H1 (cell line): ENCODE data around the gene CBLB. TPM values are rescaled to one million over a fixed set of nuclear protein-coding genes. Genes with fewer than 3 reads are reported as not detected.

Experiments used
- CTCF ChIA-PET: fragments of 300-600 bp; sonication (Branson Sonifier 250); formaldehyde crosslinking; loops from one replicate; lab custom pipeline; 2021; ENCODE audit not compliant: partially characterized antibody; lab: Charles Lee
- POLR2A ChIA-PET: fragments of 300-600 bp; sonication (Branson Sonifier 250); formaldehyde crosslinking; loops from one replicate; lab custom pipeline; 2021; ENCODE audit warnings: inconsistent platforms; ENCODE audit not compliant: partially characterized antibody; lab: Charles Lee
- DNase-seq, 2 experiments: peaks; one replicate each; pipeline versions ENCODE4 v3.0.0 to v3.0.0-alpha.2; 2010 to 2022; ENCODE audit warnings: low spot score in 2 of 2, low read depth in 1 of 2, mixed read lengths in 1 of 2
- FAIRE-seq: peaks from 2 replicates; lab custom pipeline; 2011; peaks lifted over from hg19 to GRCh38; lab: Jason Lieb, UNC
- H2AFZ ChIP-seq: 2 replicates; pipeline ENCODE4 v1.8.1; 2012; ENCODE audit warnings: low read length, inconsistent platforms
- H2AK5ac ChIP-seq: 2 replicates; pipeline ENCODE4 v1.6.1; 2013; ENCODE audit warnings: low read depth, low read length
- H2BK120ac ChIP-seq: replicated peaks from 2 replicates; pipeline ENCODE3; 2013; ENCODE audit warnings: low read depth, low read length, inconsistent platforms
- H2BK12ac ChIP-seq: 2 replicates; pipeline ENCODE4 v1.6.1; 2013; ENCODE audit warnings: low read depth, low read length
- H2BK15ac ChIP-seq: 2 replicates; pipeline ENCODE4 v1.6.1; 2013; ENCODE audit warnings: low read length
- H2BK20ac ChIP-seq: 2 replicates; pipeline ENCODE4 v1.6.1; 2013; ENCODE audit warnings: low read length
- H2BK5ac ChIP-seq: 2 replicates; pipeline ENCODE4 v1.6.1; 2013; ENCODE audit warnings: low read depth, low read length
- H3K14ac ChIP-seq: 2 replicates; pipeline ENCODE4 v1.6.1; 2013; ENCODE audit warnings: inconsistent platforms; ENCODE audit not compliant: insufficient read length
- H3K18ac ChIP-seq: 2 replicates; pipeline ENCODE4 v1.6.1; 2013; ENCODE audit warnings: low read length; ENCODE audit errors: extremely low read depth
- H3K23ac ChIP-seq: 2 replicates; pipeline ENCODE4 v1.6.1; 2013; ENCODE audit warnings: inconsistent platforms; ENCODE audit not compliant: insufficient read length
- H3K23me2 ChIP-seq: 2 replicates; pipeline ENCODE4 v1.6.1; 2013; ENCODE audit warnings: low read depth, low read length
- H3K27ac ChIP-seq: 2 replicates; pipeline ENCODE4 v1.6.1; 2011; ENCODE audit warnings: low read depth, low read length, inconsistent platforms
- H3K27me3 ChIP-seq, 4 experiments: replicated peaks in 1 of 4; 1 replicate in 1 of 4; 2 replicates in 3 of 4; pipeline versions ENCODE4 v1.6.1 to v1.8.1; 2011 to 2013; ENCODE audit warnings: low read length in 3 of 4, mild to moderate bottlenecking in 3 of 4, inconsistent platforms in 2 of 4, mixed read lengths in 2 of 4, moderate library complexity in 1 of 4; ENCODE audit not compliant: control insufficient read depth in 3 of 4, insufficient read depth in 3 of 4; ENCODE audit errors: extremely low read depth in 1 of 4
- H3K36me3 ChIP-seq, 4 experiments: 2 replicates each; pipeline versions ENCODE4 v1.6.1 to v1.8.1; 2011 to 2013; ENCODE audit warnings: mild to moderate bottlenecking in 4 of 4, low read length in 3 of 4, moderate library complexity in 2 of 4, control low read depth in 1 of 4, inconsistent platforms in 1 of 4; ENCODE audit not compliant: insufficient read depth in 4 of 4, control insufficient read depth in 2 of 4
- H3K4ac ChIP-seq: replicated peaks from 2 replicates; pipeline ENCODE3; 2013; ENCODE audit warnings: low read length, low read depth, mixed read lengths, inconsistent platforms; ENCODE audit not compliant: insufficient read length
- H3K4me1 ChIP-seq, 4 experiments: replicated peaks in 1 of 4; 1 replicate in 1 of 4; 2 replicates in 3 of 4; pipeline versions ENCODE4 v1.6.1 to v1.8.1; 2011 to 2013; ENCODE audit warnings: low read length in 3 of 4, inconsistent platforms in 2 of 4, mixed read lengths in 1 of 4; ENCODE audit not compliant: insufficient read depth in 4 of 4, control insufficient read depth in 3 of 4
- H3K4me2 ChIP-seq, 2 experiments: 2 replicates each; pipeline versions ENCODE4 v1.6.1 to v1.8.1; 2011 to 2013; ENCODE audit warnings: low read depth in 2 of 2, low read length in 2 of 2, control low read depth in 1 of 2, inconsistent platforms in 1 of 2, mild to moderate bottlenecking in 1 of 2; ENCODE audit not compliant: insufficient read depth in 1 of 2
- H3K4me3 ChIP-seq, 4 experiments: fragments of 200-600, 300-600 bp in 1 of 4; sonication (generic), shearing (Covaris generic), sonication (Bioruptor Twin) in 1 of 4; 2 replicates each; pipeline versions ENCODE4 v1.5.1 to v1.8.1; 2011 to 2016; ENCODE audit warnings: low read length in 4 of 4, low read depth in 3 of 4, control low read depth in 2 of 4, inconsistent platforms in 2 of 4, mild to moderate bottlenecking in 2 of 4, mixed read lengths in 1 of 4, moderate library complexity in 1 of 4; ENCODE audit not compliant: insufficient read depth in 2 of 4; ENCODE audit errors: extremely low read depth in 1 of 4
- H3K56ac ChIP-seq: replicated peaks from 2 replicates; pipeline ENCODE3; 2013; ENCODE audit warnings: low read depth, mild to moderate bottlenecking, mixed read lengths, low read length, inconsistent platforms; ENCODE audit not compliant: insufficient read length
- H3K79me1 ChIP-seq: 2 replicates; pipeline ENCODE4 v1.6.1; 2013; ENCODE audit warnings: low read depth, low read length, control low read depth
- H3K79me2 ChIP-seq, 2 experiments: 2 replicates each; pipeline versions ENCODE4 v1.6.1 to v1.8.1; 2012 to 2013; ENCODE audit warnings: low read length in 2 of 2, mild to moderate bottlenecking in 2 of 2, inconsistent platforms in 1 of 2; ENCODE audit not compliant: insufficient read depth in 2 of 2, control insufficient read depth in 1 of 2
- H3K9ac ChIP-seq, 4 experiments: replicated peaks in 1 of 4; 1 replicate in 1 of 4; 2 replicates in 3 of 4; pipeline versions ENCODE4 v1.6.1 to v1.8.1; 2011 to 2013; ENCODE audit warnings: low read depth in 3 of 4, low read length in 3 of 4, control low read depth in 2 of 4, mild to moderate bottlenecking in 2 of 4, moderate library complexity in 2 of 4, inconsistent platforms in 1 of 4; ENCODE audit errors: extremely low read depth in 1 of 4
- H3K9me3 ChIP-seq, 2 experiments: 2 replicates each; pipeline versions ENCODE4 v1.6.1 to v1.8.1; 2012 to 2013; ENCODE audit warnings: mild to moderate bottlenecking in 2 of 2, moderate library complexity in 2 of 2, control low read depth in 1 of 2, inconsistent platforms in 1 of 2, low read depth in 1 of 2, low read length in 1 of 2, mixed read lengths in 1 of 2; ENCODE audit not compliant: insufficient read depth in 2 of 2
- H4K20me1 ChIP-seq, 2 experiments: replicated peaks in 1 of 2; 2 replicates each; pipeline versions ENCODE3 to v1.8.1; 2011 to 2013; ENCODE audit warnings: inconsistent platforms in 2 of 2, low read length in 2 of 2, mild to moderate bottlenecking in 1 of 2; ENCODE audit not compliant: insufficient read depth in 2 of 2, control insufficient read depth in 1 of 2
- H4K5ac ChIP-seq: 2 replicates; pipeline ENCODE4 v1.6.1; 2013; ENCODE audit warnings: low read length, low read depth, mixed read lengths, inconsistent platforms; ENCODE audit not compliant: insufficient read length
- H4K8ac ChIP-seq: 2 replicates; pipeline ENCODE4 v1.8.0; 2013; ENCODE audit warnings: mild to moderate bottlenecking, moderate library complexity, low read length, inconsistent platforms; ENCODE audit not compliant: insufficient read depth; ENCODE audit errors: extremely low read depth
- H4K91ac ChIP-seq: replicated peaks from 2 replicates; pipeline ENCODE3; 2013; ENCODE audit warnings: low read length, mixed read lengths, inconsistent platforms; ENCODE audit not compliant: insufficient read length
- EGR1 ChIP-seq: IDR thresholded peaks from 2 replicates; pipeline ENCODE4 v1.6.1; 2011; ENCODE audit warnings: low read depth, low read length, borderline replicate concordance
- HDAC6 ChIP-seq: IDR thresholded peaks from one replicate; pipeline ENCODE4 v1.7.1; 2012; ENCODE audit warnings: low read depth, mild to moderate bottlenecking, inconsistent platforms, low read length, moderate library complexity
- JUN ChIP-seq: IDR thresholded peaks from 2 replicates; pipeline ENCODE4 v1.6.1; 2011; ENCODE audit warnings: low read depth, mild to moderate bottlenecking, improper control_type of control experiment, low read length
- SAP30 ChIP-seq: fragments of 300-600 bp; sonication (generic); IDR thresholded peaks from 2 replicates; pipeline ENCODE4 v1.7.1; 2012; ENCODE audit warnings: low read length, moderate library complexity, mild to moderate bottlenecking, inconsistent platforms; ENCODE audit not compliant: insufficient read depth, insufficient replicate concordance
- SP1 ChIP-seq: IDR thresholded peaks from 2 replicates; pipeline ENCODE4 v1.6.1; 2011; ENCODE audit warnings: low read depth, low read length
- WGBS, 2 experiments: shearing (Covaris generic) in 1 of 2; methylation state at CpG; one replicate each; pipeline versions ENCODE4 v1.1.6 to v1.1.7; 2013 to 2015; ENCODE audit warnings: low lambda C conversion rate in 2 of 2, mixed read lengths in 2 of 2, inconsistent platforms in 1 of 2, low coverage in 1 of 2, missing lambda C conversion rate in 1 of 2; ENCODE audit not compliant: insufficient replicate concordance in 2 of 2, insufficient coverage in 1 of 2, insufficient read length in 1 of 2; ENCODE audit errors: extremely low coverage in 1 of 2, missing lambda C conversion rate in 1 of 2; 5-methylcytosine and 5-hydroxymethylcytosine counted together
- polyA plus RNA-seq, 7 experiments: library from polyadenylated mRNA; depleted of rRNA in 3 of 7; stranded (reverse) in 5 of 7; unstranded in 2 of 7; fragments of >200 nt in 5 of 7; fragments of 200-250 nt in 2 of 7; gene quantifications; 1 replicate in 5 of 7; 2 replicates in 1 of 7; 4 replicates in 1 of 7; pipeline versions ENCODE4 v1.2.1 to v1.2.3, GENCODE V29; 2011 to 2013; ENCODE audit warnings: missing spikeins in 2 of 7, mixed read lengths in 2 of 7
- total RNA-seq: library from RNA; stranded (reverse); fragmentation: NEBNext Ultra II Directional; extraction: Animal tissue kit (Norgen Biotek cat#: 25700); gene quantifications from 2 replicates; pipeline ENCODE4 v1.2.1, GENCODE V29; 2021

The CBLB gene
- total and polyA plus RNA-seq, 2 of the 8 experiments (the other 6 are each of a cell fraction or from before 2014, with no cell fraction given): 14.5 to 26.0 TPM

DNA sequence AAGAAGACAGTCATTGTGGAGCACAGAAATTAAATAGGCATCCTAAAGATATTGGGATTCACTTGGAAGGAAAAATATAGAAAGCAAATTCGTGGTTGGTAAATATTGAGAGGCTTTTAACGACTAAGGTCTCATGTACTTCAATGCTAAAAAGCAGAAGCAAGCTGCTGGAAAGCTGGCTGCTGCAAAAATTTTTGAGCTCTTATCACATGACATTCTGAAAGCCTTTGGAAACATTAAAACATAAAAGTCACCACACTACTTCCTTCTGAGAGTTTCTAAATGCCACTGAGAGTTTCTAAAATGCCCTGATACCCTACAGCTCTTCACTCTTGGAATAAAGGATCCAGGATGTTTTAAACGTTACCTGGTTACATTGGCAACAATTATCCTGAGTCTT is 39.0 kb upstream of the CBLB start:
- no peak overlapping the region for H2BK120ac ChIP-seq
- H3K14ac ChIP-seq: no peak overlapping the region
- no peak overlapping the region for H4K8ac ChIP-seq
- no peak overlapping the region; the same call in 1 of the 2 replicates for H2AFZ ChIP-seq
- no peaks in the 10 kb centered on the region for H3K23me2 ChIP-seq
- H2BK15ac ChIP-seq: no peak overlapping the region
- no peak overlapping the region for H3K4ac ChIP-seq
- H3K79me1 ChIP-seq: no peaks in the 10 kb centered on the region
- no peaks in the 10 kb centered on the region for H3K27me3 ChIP-seq
- H3K36me3 ChIP-seq: no peaks in the 10 kb centered on the region
- no peak overlapping the region for H4K91ac ChIP-seq
- no peaks in the 10 kb centered on the region for H3K9me3 ChIP-seq
- DNase-seq: no peak
- H2BK20ac ChIP-seq: no peak overlapping the region
- no peak overlapping the region for H3K27ac ChIP-seq
- H2AK5ac ChIP-seq: no peak overlapping the region
- no peaks in the 10 kb centered on the region for H3K4me1 ChIP-seq
- POLR2A ChIA-PET: no interaction called here
- H4K5ac ChIP-seq: no peak overlapping the region
- no peak overlapping the region for H3K18ac ChIP-seq
- CTCF ChIA-PET: interaction anchor here (0.6 kb wide), 1 partner anchor 96 kb away, joined by 3 read pairs; no protein-coding TSS in a partner anchor
- H3K4me3 ChIP-seq: no peak overlapping the region
- H3K23ac ChIP-seq: no peak overlapping the region
- no peaks in the 10 kb centered on the region for H3K79me2 ChIP-seq
- H3K56ac ChIP-seq: no peak overlapping the region
- H3K4me2 ChIP-seq: no peak overlapping the region
- H4K20me1 ChIP-seq: no peaks in the 10 kb centered on the region
- no peak overlapping the region for H2BK5ac ChIP-seq
- 83% methylated on average over 3 of the region's 3 CpGs; no CpG with 5 or more reads in 1 of the 2 experiments for WGBS, 2 experiments
- FAIRE-seq: no peak
- no peak overlapping the region for H3K9ac ChIP-seq
- H2BK12ac ChIP-seq: no peak overlapping the region
- TF ChIP-seq SAP30: no peak
- TF ChIP-seq EGR1: no peak
- TF ChIP-seq SP1: no peak
- TF ChIP-seq JUN: no peak
- TF ChIP-seq HDAC6: no peak
